GM13977 (cell line): ENCODE measurements around the gene STARD13.
A peak's percentile ranks its signal among the peaks of the same experiment; 100 is the strongest.

Experiments used
- DNase-seq: peaks from one replicate; pipeline ENCODE4 v3.0.0; 2012; ENCODE audit warnings: low spot score
- CTCF ChIP-seq: IDR thresholded peaks from 2 replicates; pipeline ENCODE4 v1.5.1; 2012; ENCODE audit warnings: mild to moderate bottlenecking, control low read depth; ENCODE audit not compliant: insufficient read depth; ENCODE audit errors: extremely low read depth, missing control alignments
- in situ Hi-C: fragments of 300-500 bp; cut with MboI; formaldehyde crosslinking; loops from one replicate; pipeline ENCODE4 v1.12.0; 2022; ENCODE audit warnings: low sequenced_read_pairs, low pct_unique_long_range_greater_than_20kb, mixed read lengths, inconsistent platforms; ENCODE audit not compliant: unreplicated experiment

The STARD13 gene

GRCh38 chr13:33263976-33264619, 21.5 kb downstream of the STARD13 start:
- in situ Hi-C loops = no loop called here
- TF ChIP-seq CTCF = no peak
- no peak for DNase-seq

- in situ Hi-C loops = no loop called here
- TF ChIP-seq CTCF = no peak
- no peak for DNase-seq
Measured at GRCh38 chr13:33263484-33263883, 22.1 kb downstream of the STARD13 start.

GRCh38 chr13:33262997-33263396, 22.6 kb downstream of the STARD13 start:
- no peak for DNase-seq
- peak; percentile 17 for TF ChIP-seq CTCF
- in situ Hi-C loops = no loop called here

- TF ChIP-seq CTCF = no peak
- in situ Hi-C loops = no loop called here
- no peak for DNase-seq
Measured at GRCh38 chr13:33262594-33262993, 23.0 kb downstream of the STARD13 start.

GRCh38 chr13:33262062-33262487, 23.5 kb downstream of the STARD13 start:
- TF ChIP-seq CTCF = no peak
- no peak for DNase-seq

GRCh38 chr13:33261387-33262061, 24.0 kb downstream of the STARD13 start:
- TF ChIP-seq CTCF = no peak
- DNase-seq = no peak
- in situ Hi-C loops = no loop called here

More at GRCh38 chr13:33262062-33262487, 23.5 kb downstream of the STARD13 start:
- in situ Hi-C loops = no loop called here
